ENCODE measurements around the gene GRM4. TPM values are rescaled to one million over a fixed set of nuclear protein-coding genes. Genes with fewer than 3 reads are reported as not detected.

Gene GRM4
- total RNA-seq, 1 experiment from 2014 or later, result 5.6 TPM

DNA sequence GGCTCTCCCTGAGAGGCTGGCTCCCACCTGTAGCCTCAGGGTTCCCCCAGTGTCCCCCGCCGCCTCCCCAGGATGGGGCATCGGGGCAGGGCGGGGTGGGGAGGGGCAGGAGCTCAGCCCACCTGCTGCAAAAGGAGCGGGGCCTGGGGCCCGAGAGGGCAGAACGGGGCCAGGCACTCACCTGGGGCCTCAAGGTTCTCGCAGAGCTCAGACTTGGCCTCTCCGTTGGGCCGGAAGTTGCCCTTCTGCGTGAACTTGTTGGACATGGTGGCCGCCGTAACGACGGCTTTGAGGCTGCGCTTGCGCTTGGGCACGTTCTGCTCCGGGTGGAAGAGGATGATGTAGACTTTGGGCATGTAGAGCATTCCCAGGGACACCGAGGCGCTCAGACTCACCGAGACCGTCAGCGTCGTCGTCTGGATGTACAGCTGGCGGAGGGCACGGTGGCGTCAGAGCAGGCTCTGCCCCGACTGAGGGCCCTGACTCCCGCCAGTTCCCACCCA lies 117.9 kb downstream of the GRM4 start:
- H3K9me3 ChIP-seq (ENCODE audit: control insufficient read depth, low read depth, low read length), result no peaks in the 10 kb centered on the region
- no peaks in the 10 kb centered on the region for H3K79me2 ChIP-seq (ENCODE audit: insufficient read depth, low read length)
- H3K4ac ChIP-seq (ENCODE audit: low read depth, low read length), result no peak overlapping the region
- WGBS (ENCODE audit: extremely low coverage, insufficient read length, low lambda C conversion rate), result no CpG with 5 or more reads among the region's 31 CpGs
- TF ChIP-seq, protein P1, sequence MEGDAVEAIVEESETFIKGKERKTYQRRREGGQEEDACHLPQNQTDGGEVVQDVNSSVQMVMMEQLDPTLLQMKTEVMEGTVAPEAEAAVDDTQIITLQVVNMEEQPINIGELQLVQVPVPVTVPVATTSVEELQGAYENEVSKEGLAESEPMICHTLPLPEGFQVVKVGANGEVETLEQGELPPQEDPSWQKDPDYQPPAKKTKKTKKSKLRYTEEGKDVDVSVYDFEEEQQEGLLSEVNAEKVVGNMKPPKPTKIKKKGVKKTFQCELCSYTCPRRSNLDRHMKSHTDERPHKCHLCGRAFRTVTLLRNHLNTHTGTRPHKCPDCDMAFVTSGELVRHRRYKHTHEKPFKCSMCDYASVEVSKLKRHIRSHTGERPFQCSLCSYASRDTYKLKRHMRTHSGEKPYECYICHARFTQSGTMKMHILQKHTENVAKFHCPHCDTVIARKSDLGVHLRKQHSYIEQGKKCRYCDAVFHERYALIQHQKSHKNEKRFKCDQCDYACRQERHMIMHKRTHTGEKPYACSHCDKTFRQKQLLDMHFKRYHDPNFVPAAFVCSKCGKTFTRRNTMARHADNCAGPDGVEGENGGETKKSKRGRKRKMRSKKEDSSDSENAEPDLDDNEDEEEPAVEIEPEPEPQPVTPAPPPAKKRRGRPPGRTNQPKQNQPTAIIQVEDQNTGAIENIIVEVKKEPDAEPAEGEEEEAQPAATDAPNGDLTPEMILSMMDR (conservative IDR thresholded peaks at IDR 0.05), result no peak; the same call in 1 of the 3 replicates
- no peak overlapping the region for H3T11ph ChIP-seq (ENCODE audit: low read length)
- H3K4me1 Mint-ChIP-seq, result peaks cover 10 to 17% of the 10 kb centered on the region in 2 experiments
- peaks cover 0 to 3% of the 10 kb centered on the region in 2 experiments; a peak in 1 of 5 replicates for H3K9me3 Mint-ChIP-seq
- H2BK15ac ChIP-seq (ENCODE audit: low read depth, low read length), result no peak overlapping the region
- no peak overlapping the region for H4K91ac ChIP-seq (ENCODE audit: insufficient read length, low read depth, low read length)
- no peaks in the 10 kb centered on the region for H3K27me3 ChIP-seq (ENCODE audit: insufficient read depth, low read length)
- no peak overlapping the region for H3K4me3 Mint-ChIP-seq
- H3K36me3 Mint-ChIP-seq (ENCODE audit: insufficient read depth in 1 of 3, low read depth in 3 of 3), result peaks cover 0 to 8% (median 6%) of the 10 kb centered on the region in 3 experiments; a peak in 3 of 7 replicates
- no peak overlapping the region for H3K14ac ChIP-seq (ENCODE audit: insufficient read depth, low read length)
- H3K27me3 Mint-ChIP-seq (ENCODE audit: low read depth), result peaks cover 17% of the 10 kb centered on the region
- no peaks in the 10 kb centered on the region for H4K20me1 ChIP-seq (ENCODE audit: control insufficient read depth, insufficient read depth, insufficient read length)
- no peak overlapping the region for H4K8ac ChIP-seq (replicated peaks; ENCODE audit: insufficient read length, low read depth, low read length)
- H3K27ac ChIP-seq (ENCODE audit: insufficient read length, low read depth, low read length), result no peak overlapping the region
- no peak overlapping the region for H2BK20ac ChIP-seq (ENCODE audit: low read depth, low read length, poor library complexity, severe bottlenecking)
- no peak overlapping the region for H4K5ac ChIP-seq (ENCODE audit: insufficient read length, low read depth, low read length)
- H2BK120ac ChIP-seq (ENCODE audit: low read depth, low read length, poor library complexity, severe bottlenecking), result no peak overlapping the region
- no peaks in the 10 kb centered on the region for H3K23me2 ChIP-seq (ENCODE audit: insufficient read length, low read depth, low read length, poor library complexity, severe bottlenecking)
- no peak overlapping the region for H3K18ac ChIP-seq (ENCODE audit: insufficient read length, low read depth, low read length)
- H3K23ac ChIP-seq (ENCODE audit: insufficient read length, low read depth, low read length), result no peak overlapping the region
- no peak for DNase-seq
- no peak overlapping the region for H2BK12ac ChIP-seq (ENCODE audit: insufficient read length, low read depth, low read length)
- no peak overlapping the region for H3K27ac Mint-ChIP-seq
- H2BK5ac ChIP-seq (ENCODE audit: insufficient read length, low read length), result no peak overlapping the region
- no peak overlapping the region for H2AFZ ChIP-seq (ENCODE audit: low read length)
- H3K4me1 ChIP-seq (ENCODE audit: insufficient read depth, low read length), result no peaks in the 10 kb centered on the region
- H3K4me2 ChIP-seq (ENCODE audit: insufficient read depth, insufficient read length, low read length), result no peak overlapping the region
- no peak overlapping the region for H2AK5ac ChIP-seq (ENCODE audit: insufficient read length, low read length)
- no peaks in the 10 kb centered on the region for H3K79me1 ChIP-seq (ENCODE audit: insufficient read depth, low read depth, low read length, poor library complexity, severe bottlenecking)
- H3K56ac ChIP-seq (ENCODE audit: insufficient read length, low read depth, low read length), result no peak overlapping the region
- H3K9ac ChIP-seq (ENCODE audit: extremely low read depth, insufficient read length, low read length), result no peak overlapping the region

Data from H9 (cell line).